ENCODE results near the gene ARMC9.

DNA sequence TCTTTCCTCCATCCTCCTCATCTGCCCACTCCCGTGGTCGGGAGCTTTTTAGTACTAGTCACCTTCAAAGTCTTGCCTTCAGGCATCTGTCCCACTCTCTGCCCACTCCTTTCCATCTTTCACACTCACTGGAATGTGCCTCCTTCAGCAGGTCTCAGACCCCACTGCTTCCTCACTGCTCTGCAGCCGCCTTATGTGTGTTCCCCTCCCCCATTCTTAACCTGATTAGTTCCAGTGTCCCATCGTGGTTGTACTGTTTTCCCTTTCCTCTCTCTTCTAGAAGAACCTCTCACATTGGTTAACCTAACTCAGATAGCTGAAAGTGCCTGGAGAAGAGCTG is 3.0 kb downstream of the ARMC9 start:
- TF ChIP-seq, protein P1, sequence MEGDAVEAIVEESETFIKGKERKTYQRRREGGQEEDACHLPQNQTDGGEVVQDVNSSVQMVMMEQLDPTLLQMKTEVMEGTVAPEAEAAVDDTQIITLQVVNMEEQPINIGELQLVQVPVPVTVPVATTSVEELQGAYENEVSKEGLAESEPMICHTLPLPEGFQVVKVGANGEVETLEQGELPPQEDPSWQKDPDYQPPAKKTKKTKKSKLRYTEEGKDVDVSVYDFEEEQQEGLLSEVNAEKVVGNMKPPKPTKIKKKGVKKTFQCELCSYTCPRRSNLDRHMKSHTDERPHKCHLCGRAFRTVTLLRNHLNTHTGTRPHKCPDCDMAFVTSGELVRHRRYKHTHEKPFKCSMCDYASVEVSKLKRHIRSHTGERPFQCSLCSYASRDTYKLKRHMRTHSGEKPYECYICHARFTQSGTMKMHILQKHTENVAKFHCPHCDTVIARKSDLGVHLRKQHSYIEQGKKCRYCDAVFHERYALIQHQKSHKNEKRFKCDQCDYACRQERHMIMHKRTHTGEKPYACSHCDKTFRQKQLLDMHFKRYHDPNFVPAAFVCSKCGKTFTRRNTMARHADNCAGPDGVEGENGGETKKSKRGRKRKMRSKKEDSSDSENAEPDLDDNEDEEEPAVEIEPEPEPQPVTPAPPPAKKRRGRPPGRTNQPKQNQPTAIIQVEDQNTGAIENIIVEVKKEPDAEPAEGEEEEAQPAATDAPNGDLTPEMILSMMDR (conservative IDR thresholded peaks at IDR 0.05; ENCODE audit: low read depth, low read length) = no peak
- TF ChIP-seq EZH2 (IDR thresholded peaks at IDR 0.05; ENCODE audit: borderline replicate concordance, low read depth, low read length, poor library complexity, severe bottlenecking) = no peak
